Thoracic aorta (tissue), 2 donors: ENCODE results near the gene FOXF2. TPM values are rescaled to one million over a fixed set of nuclear protein-coding genes. Genes with fewer than 3 reads are reported as not detected.
"Not testable (repeated sequence)": the region's sequence is repeated elsewhere in the genome, so short reads cannot be mapped to it uniquely, and the experiment has no call there.

Experiments
- ATAC-seq: fragments of 150-250 bp; one replicate; pipeline ENCODE4 v1.8.0; 2017; ENCODE audit warnings: low read depth; ENCODE audit not compliant: insufficient number of reproducible peaks, low FRiP score
- DNase-seq: peaks from one replicate; pipeline ENCODE4 v3.0.0-alpha.2; 2020; ENCODE audit warnings: low spot score
- H3K27ac ChIP-seq, 2 donors: fragments of 200-600 bp; sonication (generic); 1 replicate in 1 of 2; 2 replicates in 1 of 2; pipeline ENCODE4 v1.5.1; 2016; ENCODE audit warnings: mild to moderate bottlenecking in 2 of 2, moderate library complexity in 2 of 2
- H3K27me3 ChIP-seq: fragments of 200-600 bp; sonication (generic); replicated peaks from 2 replicates; pipeline ENCODE4 v1.6.0; 2016; ENCODE audit warnings: mild to moderate bottlenecking; ENCODE audit not compliant: insufficient read depth
- H3K36me3 ChIP-seq: fragments of 200-600 bp; sonication (generic); one replicate; pipeline ENCODE4 v1.5.1; 2016
- H3K4me1 ChIP-seq, 2 donors: fragments of 200-600 bp; sonication (generic); 1 replicate in 1 of 2; 2 replicates in 1 of 2; pipeline versions ENCODE4 v1.5.1 to v1.6.0; 2016; ENCODE audit warnings: low read depth in 2 of 2, mild to moderate bottlenecking in 1 of 2; ENCODE audit not compliant: control insufficient read depth in 1 of 2
- H3K4me3 ChIP-seq: fragments of 200-600 bp; sonication (generic); 2 replicates; pipeline ENCODE4 v1.5.1; 2016; ENCODE audit warnings: mild to moderate bottlenecking
- H3K9me3 ChIP-seq: fragments of 200-600 bp; sonication (generic); 2 replicates; pipeline ENCODE4 v1.5.1; 2016
- CTCF ChIP-seq: fragments of 200-600 bp; sonication (generic); IDR thresholded peaks from one replicate; pipeline ENCODE4 v1.5.1; 2019; ENCODE audit warnings: antibody characterized with exemption
- total RNA-seq, 2 donors: library from RNA; depleted of rRNA; stranded (reverse); fragments of >200 nt; gene quantifications; one replicate each; pipeline versions ENCODE4 v1.1.0 to v1.2.3, GENCODE V29; 2016

FOXF2 gene
- total RNA-seq, 2 donors from 2014 or later = 0.41 TPM; not detected in 1

- Histone ChIP-seq H3K36me3 (no peaks in the 10 kb centered on the region), H3K4me1 (no peaks in the 10 kb centered on the region), H3K4me3 (no peak overlapping the region), H3K9me3 (peaks cover under 1% of the 10 kb centered on the region), H3K27ac (no peak overlapping the region), H3K27me3 (no peaks in the 10 kb centered on the region)
- ATAC-seq (no peak), DNase-seq (no peak)
- no peak for TF ChIP-seq CTCF
These were observed 39.7 kb upstream of the FOXF2 start for GRCh38 chr6:1349655-1350054.

- no peaks in the 10 kb centered on the region for H3K4me1 ChIP-seq
- no peak for TF ChIP-seq CTCF
- no peak for ATAC-seq
- H3K27me3 ChIP-seq = no peaks in the 10 kb centered on the region
- no peak overlapping the region for H3K4me3 ChIP-seq
- no peak for DNase-seq
- no peaks in the 10 kb centered on the region for H3K9me3 ChIP-seq
- H3K27ac ChIP-seq = no peak overlapping the region
- H3K36me3 ChIP-seq = no peaks in the 10 kb centered on the region
These were observed 37.9 kb upstream of the FOXF2 start for GRCh38 chr6:1351381-1352008.

- not testable (repeated sequence) for H3K9me3 ChIP-seq, DNase-seq, H3K27ac ChIP-seq, H3K4me1 ChIP-seq, ATAC-seq, H3K27me3 ChIP-seq, H3K4me3 ChIP-seq, H3K36me3 ChIP-seq
These were observed 34.3 kb upstream of the FOXF2 start for GRCh38 chr6:1355068-1355467.

GRCh38 chr6:1361717-1362116, 27.7 kb upstream of the FOXF2 start:
- H3K36me3 ChIP-seq, H3K9me3 ChIP-seq, H3K27ac ChIP-seq, ATAC-seq, H3K4me3 ChIP-seq, DNase-seq, H3K27me3 ChIP-seq, H3K4me1 ChIP-seq: not testable (repeated sequence)

GRCh38 chr6:1362643-1363042, 26.7 kb upstream of the FOXF2 start:
- ATAC-seq (no peak), DNase-seq (no peak)
- H3K4me1 ChIP-seq = no peaks in the 10 kb centered on the region
- H3K4me3 ChIP-seq = no peak overlapping the region
- TF ChIP-seq CTCF = no peak
- no peak overlapping the region for H3K27ac ChIP-seq
- no peaks in the 10 kb centered on the region for H3K27me3 ChIP-seq
- no peaks in the 10 kb centered on the region for H3K36me3 ChIP-seq
- no peaks in the 10 kb centered on the region for H3K9me3 ChIP-seq

GRCh38 chr6:1363298-1363697, 26.1 kb upstream of the FOXF2 start:
- Histone ChIP-seq H3K4me1 (no peaks in the 10 kb centered on the region), H3K27me3 (no peaks in the 10 kb centered on the region), H3K36me3 (no peaks in the 10 kb centered on the region), H3K4me3 (no peak overlapping the region), H3K9me3 (no peaks in the 10 kb centered on the region), H3K27ac (no peak overlapping the region)
- no peak for DNase-seq
- no peak for TF ChIP-seq CTCF
- no peak for ATAC-seq
